Common myeloid progenitor, CD34-positive (primary cell): ENCODE results near the gene GALNT14.

Experiments
- CTCF ChIA-PET: fragments of 350-600 bp; sonication (Branson Sonifier 250); formaldehyde crosslinking; loops from one replicate; lab custom pipeline; 2021; ENCODE audit warnings: antibody characterized with exemption; lab: Charles Lee
- POLR2A ChIA-PET: fragments of 350-600 bp; sonication (Branson Sonifier 250); formaldehyde crosslinking; loops from one replicate; lab custom pipeline; 2021; ENCODE audit warnings: antibody characterized with exemption; lab: Charles Lee
- DNase-seq, 3 donors: peaks; one replicate each; pipeline versions ENCODE4 v3.0.0 to v3.0.0-alpha.2; 2013
- H3K27ac ChIP-seq, 2 experiments: 1 replicate in 1 of 2; 2 replicates in 1 of 2; pipeline ENCODE4 v1.7.0; 2013; ENCODE audit warnings: inconsistent platforms in 2 of 2, low read length in 2 of 2, mild to moderate bottlenecking in 2 of 2, low read depth in 1 of 2, moderate library complexity in 1 of 2; ENCODE audit not compliant: severe bottlenecking in 2 of 2, insufficient read depth in 1 of 2, poor library complexity in 1 of 2
- H3K27me3 ChIP-seq, 5 experiments: replicated peaks in 2 of 5; 1 replicate in 3 of 5; 2 replicates in 2 of 5; pipeline versions ENCODE4 v1.6.1 to v1.7.0; 2013; ENCODE audit warnings: low read length in 4 of 5, mild to moderate bottlenecking in 2 of 5, moderate library complexity in 2 of 5, inconsistent platforms in 1 of 5; ENCODE audit not compliant: insufficient read depth in 5 of 5, control insufficient read depth in 4 of 5
- H3K36me3 ChIP-seq, 4 experiments: 1 replicate in 2 of 4; 2 replicates in 2 of 4; pipeline versions ENCODE4 v1.6.1 to v1.7.0; 2013; ENCODE audit warnings: low read length in 3 of 4, control low read depth in 1 of 4, mild to moderate bottlenecking in 1 of 4; ENCODE audit not compliant: control insufficient read depth in 4 of 4, insufficient read depth in 4 of 4
- H3K4me1 ChIP-seq, 4 experiments: 1 replicate in 3 of 4; 2 replicates in 1 of 4; pipeline versions ENCODE4 v1.6.1 to v1.7.1; 2013; ENCODE audit warnings: low read length in 3 of 4, mild to moderate bottlenecking in 3 of 4, control low read depth in 1 of 4, inconsistent platforms in 1 of 4, moderate library complexity in 1 of 4; ENCODE audit not compliant: control insufficient read depth in 4 of 4, insufficient read depth in 4 of 4; ENCODE audit errors: control extremely low read depth in 1 of 4
- H3K4me3 ChIP-seq, 7 experiments: 1 replicate in 4 of 7; 2 replicates in 3 of 7; pipeline versions ENCODE4 v1.5.1 to v1.7.0; 2013; ENCODE audit warnings: mild to moderate bottlenecking in 7 of 7, low read length in 6 of 7, moderate library complexity in 6 of 7, inconsistent platforms in 2 of 7, low read depth in 2 of 7, control low read depth in 1 of 7; ENCODE audit not compliant: insufficient read depth in 4 of 7, control insufficient read depth in 1 of 7; ENCODE audit errors: extremely low read depth in 1 of 7
- H3K9me3 ChIP-seq, 5 experiments: 1 replicate in 4 of 5; 2 replicates in 1 of 5; pipeline versions ENCODE4 v1.6.1 to v1.7.1; 2013; ENCODE audit warnings: low read length in 4 of 5, mild to moderate bottlenecking in 2 of 5, inconsistent platforms in 1 of 5, low read depth in 1 of 5, moderate library complexity in 1 of 5; ENCODE audit not compliant: control insufficient read depth in 4 of 5, insufficient read depth in 2 of 5; ENCODE audit errors: control extremely low read depth in 1 of 5
- WGBS: methylation state at CpG from one replicate; pipeline ENCODE4 v1.1.5; 2013; ENCODE audit not compliant: insufficient coverage; 5-methylcytosine and 5-hydroxymethylcytosine counted together

Gene GALNT14

DNA sequence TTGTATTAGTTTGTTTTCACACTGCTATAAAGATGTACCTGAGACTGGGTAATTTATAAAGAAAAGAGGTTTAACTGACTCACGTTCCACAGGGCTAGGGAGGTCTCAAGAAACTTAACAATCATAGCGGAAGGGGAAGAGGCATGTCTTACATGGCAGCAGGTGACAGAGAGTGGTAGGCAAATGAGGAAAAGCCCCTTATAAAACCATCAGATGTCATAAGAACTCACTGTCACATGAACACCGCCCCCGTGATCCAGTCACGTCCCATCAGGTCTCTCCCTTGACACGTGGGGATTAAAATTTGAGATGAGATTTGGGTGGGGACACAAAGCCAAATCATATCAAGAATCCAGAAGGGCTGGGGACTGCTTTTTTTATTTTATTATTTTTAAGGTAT, 120.0 kb downstream of the GALNT14 start:
- ChIA-PET POLR2A (no interaction called here), CTCF (no interaction called here)
- no peaks in the 10 kb centered on the region for H3K27me3 ChIP-seq
- no peak overlapping the region for H3K27ac ChIP-seq
- H3K4me3 ChIP-seq, result no peak overlapping the region
- WGBS, result 100% methylated on average over 3 of the region's 6 CpGs
- DNase-seq, result no peak
- H3K4me1 ChIP-seq, result no peaks in the 10 kb centered on the region
- no peaks in the 10 kb centered on the region for H3K36me3 ChIP-seq
- no peaks in the 10 kb centered on the region for H3K9me3 ChIP-seq

DNA sequence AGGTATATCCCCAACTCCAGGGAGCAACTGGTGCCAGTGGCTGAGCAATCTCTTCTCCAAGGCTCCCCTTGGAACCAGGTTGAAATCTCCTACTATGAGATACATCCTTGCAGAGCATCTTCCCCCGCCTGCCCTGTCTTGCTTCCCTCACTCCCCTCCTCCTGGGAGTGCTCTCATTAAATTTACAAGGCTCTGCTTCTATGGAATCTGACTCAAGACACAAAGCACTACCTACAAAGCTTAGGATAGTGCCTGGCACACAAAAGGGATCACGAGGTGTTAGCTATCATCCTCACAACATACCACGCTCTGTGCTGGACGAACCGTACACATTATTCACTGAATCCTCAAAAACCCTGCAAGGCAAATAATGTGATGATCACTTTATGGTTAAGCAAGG, 121.6 kb downstream of the GALNT14 start:
- 84% methylated on average over 3 of the region's 5 CpGs for WGBS
- CTCF ChIA-PET, result no interaction called here
- POLR2A ChIA-PET, result no interaction called here
- Histone ChIP-seq H3K4me3 (no peak overlapping the region), H3K27me3 (no peaks in the 10 kb centered on the region), H3K9me3 (no peaks in the 10 kb centered on the region), H3K4me1 (no peaks in the 10 kb centered on the region), H3K36me3 (no peaks in the 10 kb centered on the region), H3K27ac (no peak overlapping the region)
- no peak for DNase-seq

- Histone ChIP-seq H3K27me3 (no peaks in the 10 kb centered on the region), H3K9me3 (no peaks in the 10 kb centered on the region), H3K36me3 (no peaks in the 10 kb centered on the region), H3K27ac (no peak overlapping the region), H3K4me3 (no peak overlapping the region), H3K4me1 (no peaks in the 10 kb centered on the region)
- no CpG with 5 or more reads among the region's 4 CpGs for WGBS
- POLR2A ChIA-PET, result no interaction called here
- CTCF ChIA-PET, result no interaction called here
- no peak for DNase-seq
Observed at GRCh38 chr2:31014516-31014915, 123.7 kb downstream of the GALNT14 start.

DNA sequence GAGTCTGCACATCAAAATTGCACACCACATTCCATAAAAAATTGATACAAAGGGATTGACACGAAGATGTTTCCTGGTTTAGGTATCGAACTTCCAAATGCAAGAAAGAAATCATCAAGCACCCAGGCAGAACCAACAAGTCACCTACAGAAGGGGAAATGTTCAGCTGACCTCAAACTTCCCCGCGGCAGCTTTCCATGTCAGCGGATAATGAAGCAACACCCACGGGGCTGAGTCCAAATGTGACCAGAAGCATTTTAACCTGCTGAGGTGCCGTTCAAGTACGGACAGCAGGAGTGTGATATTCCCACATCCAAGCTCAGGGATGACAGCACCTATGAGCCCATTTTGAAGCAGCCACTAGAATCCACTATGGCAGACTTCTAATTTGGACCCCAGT, 124.9 kb downstream of the GALNT14 start:
- Histone ChIP-seq H3K27me3 (no peaks in the 10 kb centered on the region), H3K4me1 (no peaks in the 10 kb centered on the region), H3K27ac (no peak overlapping the region), H3K4me3 (no peak overlapping the region), H3K9me3 (no peaks in the 10 kb centered on the region), H3K36me3 (no peaks in the 10 kb centered on the region)
- 87% methylated on average over 7 of the region's 8 CpGs for WGBS
- no peak for DNase-seq
- ChIA-PET POLR2A (no interaction called here), CTCF (interaction anchor here (1.1 kb wide), 1 partner anchor 20 kb away, joined by 4 read pairs; no protein-coding TSS in a partner anchor)

GRCh38 chr2:31012406-31012805, 125.8 kb downstream of the GALNT14 start:
- Histone ChIP-seq H3K27me3 (no peaks in the 10 kb centered on the region), H3K9me3 (no peaks in the 10 kb centered on the region), H3K27ac (no peak overlapping the region), H3K4me1 (no peaks in the 10 kb centered on the region), H3K36me3 (no peaks in the 10 kb centered on the region), H3K4me3 (no peak overlapping the region)
- DNase-seq, result no peak
- POLR2A ChIA-PET, result no interaction called here
- CTCF ChIA-PET, result no interaction called here
- WGBS, result no CpG with 5 or more reads among the region's 1 CpG

GRCh38 chr2:31011587-31011986, 126.7 kb downstream of the GALNT14 start:
- H3K4me1 ChIP-seq, result no peaks in the 10 kb centered on the region
- ChIA-PET CTCF (no interaction called here), POLR2A (interaction anchor here (0.6 kb wide), 1 partner anchor 9 kb away, joined by 3 read pairs; no protein-coding TSS in a partner anchor)
- H3K27me3 ChIP-seq, result no peaks in the 10 kb centered on the region
- H3K4me3 ChIP-seq, result no peak overlapping the region
- no peaks in the 10 kb centered on the region for H3K36me3 ChIP-seq
- 97% methylated on average over 6 of the region's 6 CpGs for WGBS
- no peak overlapping the region for H3K27ac ChIP-seq
- H3K9me3 ChIP-seq, result no peaks in the 10 kb centered on the region
- DNase-seq, result no peak

DNA sequence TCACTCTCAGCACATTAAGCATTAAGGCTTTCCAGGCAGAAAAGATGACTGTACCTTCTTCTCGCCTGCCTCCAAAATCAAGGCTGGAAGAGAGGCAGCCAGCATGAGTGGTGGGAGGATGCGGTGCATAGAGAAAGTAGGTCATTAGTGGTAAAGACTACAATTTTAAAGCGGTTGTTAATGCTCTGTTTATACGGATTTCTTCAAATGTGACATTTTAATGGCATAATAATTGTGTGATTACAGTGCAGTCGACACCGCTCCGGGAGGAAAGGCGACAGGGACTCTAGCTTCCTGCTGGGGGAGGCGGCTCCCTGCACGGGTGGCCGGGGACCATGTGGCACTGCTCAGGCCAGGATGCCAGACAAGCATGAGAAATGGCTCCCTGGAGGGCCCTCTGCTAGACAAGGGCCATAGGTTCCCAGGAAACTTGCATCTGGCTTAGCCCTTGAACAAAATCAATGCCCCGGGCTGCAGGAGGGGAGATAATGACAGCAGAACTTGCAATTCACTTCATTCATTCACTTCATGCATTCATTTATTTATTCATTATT, 129.6 kb downstream of the GALNT14 start:
- H3K4me1 ChIP-seq, result peaks cover 0 to 2% (median 0%) of the 10 kb centered on the region in 4 experiments
- H3K27ac ChIP-seq, result no peak overlapping the region
- 83% methylated on average over 11 of the region's 12 CpGs for WGBS
- no peaks in the 10 kb centered on the region for H3K36me3 ChIP-seq
- ChIA-PET CTCF (no interaction called here), POLR2A (no interaction called here)
- H3K9me3 ChIP-seq, result no peaks in the 10 kb centered on the region
- H3K27me3 ChIP-seq, result no peaks in the 10 kb centered on the region
- H3K4me3 ChIP-seq, result no peak overlapping the region
- no peak for DNase-seq
